Lower leg skin (tissue), 4 donors: Measurements from ENCODE around the gene POLR3C. TPM values are rescaled to one million over a fixed set of nuclear protein-coding genes. Genes with fewer than 3 reads are reported as not detected.
"Not testable (repeated sequence)": the region's sequence is repeated elsewhere in the genome, so short reads cannot be mapped to it uniquely, and the experiment has no call there.

Source experiments
- DNase-seq, 2 donors: peaks; one replicate each; pipeline ENCODE4 v3.0.0-alpha.2; 2019; ENCODE audit warnings: low spot score in 2 of 2
- H3K4me3 ChIP-seq: fragments of 200-600 bp; sonication (generic); 2 replicates; pipeline ENCODE4 v1.5.1; 2017; ENCODE audit warnings: mild to moderate bottlenecking, low read depth; ENCODE audit not compliant: poor library complexity, severe bottlenecking
- CTCF ChIP-seq, 3 donors: fragments of 450-650 bp; IDR thresholded peaks; one replicate each; pipeline ENCODE4 v1.5.1; 2016; ENCODE audit warnings: antibody characterized with exemption in 3 of 3, mild to moderate bottlenecking in 3 of 3, moderate library complexity in 2 of 3
- POLR2A ChIP-seq, 2 donors: fragments of 450-650 bp; IDR thresholded peaks; one replicate each; pipeline ENCODE4 v1.6.1; 2016 to 2017; ENCODE audit warnings: antibody characterized with exemption in 2 of 2, mild to moderate bottlenecking in 1 of 2, moderate library complexity in 1 of 2
- WGBS, 2 donors: methylation state at CpG; one replicate each; pipeline ENCODE4 v1.1.5; 2018; 5-methylcytosine and 5-hydroxymethylcytosine counted together
- intact Hi-C: fragments of 100-400 bp; cut with DNase I; formaldehyde crosslinking; loops from one replicate; pipeline ENCODE4 v1.15.0; 2023; ENCODE audit warnings: low total_unique reads
- total RNA-seq, 4 donors: library from RNA; depleted of rRNA; stranded (reverse); fragments of >200 nt; gene quantifications; one replicate each; pipeline ENCODE4 v1.1.0, GENCODE V29; 2016

Gene POLR3C
- total RNA-seq, 4 donors from 2014 or later, result 25.1 to 31.3 (median 27.0) TPM

- 95 to 98% methylated on average over 7 of the region's 7 CpGs for WGBS, 2 donors
- no peak overlapping the region for H3K4me3 ChIP-seq
- intact Hi-C loops, result no loop called here
- TF ChIP-seq POLR2A (IDR thresholded peaks at IDR 0.05) (no peak), CTCF (IDR thresholded peaks at IDR 0.05) (no peak)
- DNase-seq, result no peak
These were observed 17.2 kb upstream of the POLR3C start for GRCh38 chr1:145806844-145807243.

GRCh38 chr1:145812977-145813810 lies 10.8 kb upstream of the POLR3C start:
- intact Hi-C loops, DNase-seq: not testable (repeated sequence)
- 39 to 67% methylated on average over 6 of the region's 6 CpGs for WGBS, 2 donors

GRCh38 chr1:145818095-145818494 lies 5.9 kb upstream of the POLR3C start:
- intact Hi-C loops, H3K4me3 ChIP-seq, DNase-seq: not testable (repeated sequence)
- 47 to 69% methylated on average over 2 of the region's 6 CpGs for WGBS, 2 donors

More at GRCh38 chr1:145812977-145813810, 10.8 kb upstream of the POLR3C start:
- not testable (repeated sequence) for H3K4me3 ChIP-seq

GRCh38 chr1:145822779-145823331 lies 1.1 kb upstream of the POLR3C start:
- no CpG with 5 or more reads among the region's 16 CpGs for WGBS, 2 donors
- intact Hi-C loops, result not testable (repeated sequence)

GRCh38 chr1:145824499-145824842 lies 471 bp downstream of the POLR3C start:
- DNase-seq, result no peak
- 0% methylated on average over 7 of the region's 7 CpGs for WGBS, 2 donors
- TF ChIP-seq POLR2A (IDR thresholded peaks at IDR 0.05), result no peak
- intact Hi-C loops, result no loop called here
- H3K4me3 ChIP-seq, result peak overlapping the region; percentile 73

More at GRCh38 chr1:145822779-145823331, 1.1 kb upstream of the POLR3C start:
- not testable (repeated sequence) for H3K4me3 ChIP-seq, DNase-seq

- intact Hi-C loops, result no loop called here
- no peak for DNase-seq
- no peak overlapping the region for H3K4me3 ChIP-seq
- whole genome bisulfite sequencing, 2 donors, result 90 to 97% methylated on average over 2 of the region's 2 CpGs
- TF ChIP-seq POLR2A (IDR thresholded peaks at IDR 0.05) (no peak), CTCF (IDR thresholded peaks at IDR 0.05) (no peak)
These were observed 2.0 kb downstream of the POLR3C start for GRCh38 chr1:145826030-145826429.

- no peak overlapping the region for H3K4me3 ChIP-seq
- no peak for TF ChIP-seq POLR2A (IDR thresholded peaks at IDR 0.05)
- no peak for TF ChIP-seq CTCF (IDR thresholded peaks at IDR 0.05)
- intact Hi-C loops, result no loop called here
- DNase-seq, result no peak
These were observed 4.0 kb downstream of the POLR3C start for GRCh38 chr1:145827966-145828365.
